Glutamatergic neuron (in vitro differentiated cells): ENCODE measurements around the gene PCK2. TPM values are rescaled to one million over a fixed set of nuclear protein-coding genes. Genes with fewer than 3 reads are reported as not detected.

Experiments used
- DNase-seq: peaks from one replicate; pipeline ENCODE4 v3.0.0; 2022
- H3K27ac Mint-ChIP-seq: one replicate; pipeline ENCODE4 v1.8.0; 2020; ENCODE audit warnings: mild to moderate bottlenecking, mixed read lengths, inconsistent platforms; ENCODE audit not compliant: unreplicated experiment
- H3K27me3 Mint-ChIP-seq: one replicate; pipeline ENCODE4 v1.8.0; 2020; ENCODE audit warnings: mild to moderate bottlenecking, moderate library complexity, mixed read lengths, inconsistent platforms; ENCODE audit not compliant: unreplicated experiment
- H3K36me3 Mint-ChIP-seq: one replicate; pipeline ENCODE4 v1.8.0; 2020; ENCODE audit warnings: mild to moderate bottlenecking, mixed read lengths, inconsistent platforms; ENCODE audit not compliant: unreplicated experiment
- H3K4me1 Mint-ChIP-seq: one replicate; pipeline ENCODE4 v1.8.0; 2020; ENCODE audit warnings: mild to moderate bottlenecking, low read depth, mixed read lengths, inconsistent platforms; ENCODE audit not compliant: unreplicated experiment
- H3K4me3 Mint-ChIP-seq: one replicate; pipeline ENCODE4 v1.8.0; 2020; ENCODE audit warnings: mild to moderate bottlenecking, mixed read lengths, inconsistent platforms; ENCODE audit not compliant: unreplicated experiment
- H3K9me3 Mint-ChIP-seq: one replicate; pipeline ENCODE4 v1.8.0; 2020; ENCODE audit warnings: mild to moderate bottlenecking, moderate library complexity, mixed read lengths, inconsistent platforms; ENCODE audit not compliant: unreplicated experiment
- CTCF ChIP-seq: fragments of 200-600 bp; sonication (generic); IDR thresholded peaks from one replicate; pipeline ENCODE4 v1.5.0; 2021; ENCODE audit not compliant: partially characterized antibody, unreplicated experiment
- total RNA-seq: library from RNA; stranded (reverse); fragmentation: NEBNext Ultra II Directional; extraction: Animal tissue kit (Norgen Biotek cat#: 25700); gene quantifications from one replicate; pipeline ENCODE4 v1.2.1, GENCODE V29; 2021; ENCODE audit not compliant: unreplicated experiment

Gene PCK2
- total RNA-seq, 1 donor from 2014 or later: 99.9 TPM

- H3K27ac Mint-ChIP-seq: peak overlapping the region; percentile 78
- peaks cover 12% of the 10 kb centered on the region for H3K9me3 Mint-ChIP-seq
- peaks cover 17% of the 10 kb centered on the region for H3K4me1 Mint-ChIP-seq
- H3K4me3 Mint-ChIP-seq: peak overlapping the region; percentile 53
- TF ChIP-seq CTCF: no peak
- no peaks in the 10 kb centered on the region for H3K36me3 Mint-ChIP-seq
- no peak for DNase-seq
- peaks cover 14% of the 10 kb centered on the region for H3K27me3 Mint-ChIP-seq
Observed at GRCh38 chr14:24096545-24097181, 2.6 kb downstream of the PCK2 start.

GRCh38 chr14:24098229-24098926 is 4.3 kb downstream of the PCK2 start:
- H3K36me3 Mint-ChIP-seq: peaks cover 4% of the 10 kb centered on the region
- H3K27ac Mint-ChIP-seq: no peak overlapping the region
- TF ChIP-seq CTCF: no peak

GRCh38 chr14:24098927-24099813 is 5.1 kb downstream of the PCK2 start:
- Mint-ChIP-seq H3K4me1 (peaks cover 11% of the 10 kb centered on the region), H3K36me3 (peaks cover 7% of the 10 kb centered on the region), H3K4me3 (no peak overlapping the region), H3K27me3 (peaks cover 7% of the 10 kb centered on the region), H3K27ac (peak overlapping the region; percentile 55), H3K9me3 (peaks cover 10% of the 10 kb centered on the region)
- no peak for DNase-seq
- TF ChIP-seq CTCF: no peak

More at GRCh38 chr14:24098229-24098926, 4.3 kb downstream of the PCK2 start:
- Mint-ChIP-seq H3K27me3 (peaks cover 10% of the 10 kb centered on the region), H3K9me3 (peaks cover 10% of the 10 kb centered on the region), H3K4me3 (no peak overlapping the region), H3K4me1 (peaks cover 14% of the 10 kb centered on the region)
- no peak for DNase-seq

- H3K27ac Mint-ChIP-seq: no peak overlapping the region
- peaks cover 5% of the 10 kb centered on the region for H3K9me3 Mint-ChIP-seq
- peak overlapping the region; percentile 20 for H3K4me3 Mint-ChIP-seq
- H3K36me3 Mint-ChIP-seq: peaks cover 16% of the 10 kb centered on the region
- H3K4me1 Mint-ChIP-seq: peaks cover 9% of the 10 kb centered on the region
- TF ChIP-seq CTCF: no peak
- no peak for DNase-seq
- H3K27me3 Mint-ChIP-seq: peaks cover 4% of the 10 kb centered on the region
Observed at GRCh38 chr14:24100197-24100981, 6.3 kb downstream of the PCK2 start.
